ENCODE measurements around the gene CLPTM1L.
"Not testable (repeated sequence)": the region's sequence is repeated elsewhere in the genome, so short reads cannot be mapped to it uniquely, and the experiment has no call there.

Gene CLPTM1L

DNA sequence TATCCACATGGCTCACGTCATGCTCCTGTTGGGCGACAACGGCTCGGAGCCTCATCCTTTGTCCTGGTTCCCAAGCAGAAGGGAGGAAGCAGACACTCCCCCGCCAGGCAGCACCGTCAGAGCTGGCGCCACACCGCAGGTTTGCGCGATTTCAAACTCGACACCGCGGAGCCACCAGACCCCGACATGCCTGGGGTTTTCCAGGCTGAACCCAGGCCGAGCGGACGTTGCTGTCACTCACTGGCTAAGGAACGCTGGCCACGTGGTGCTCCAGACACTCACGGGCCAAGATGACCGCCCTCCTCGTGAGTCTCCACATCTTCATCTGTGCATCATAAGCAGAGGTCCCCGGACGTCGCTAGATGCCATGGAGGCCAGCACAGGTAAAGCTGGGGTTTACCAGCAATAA, 59.0 kb downstream of the CLPTM1L start:
- no peak for DNase-seq

DNA sequence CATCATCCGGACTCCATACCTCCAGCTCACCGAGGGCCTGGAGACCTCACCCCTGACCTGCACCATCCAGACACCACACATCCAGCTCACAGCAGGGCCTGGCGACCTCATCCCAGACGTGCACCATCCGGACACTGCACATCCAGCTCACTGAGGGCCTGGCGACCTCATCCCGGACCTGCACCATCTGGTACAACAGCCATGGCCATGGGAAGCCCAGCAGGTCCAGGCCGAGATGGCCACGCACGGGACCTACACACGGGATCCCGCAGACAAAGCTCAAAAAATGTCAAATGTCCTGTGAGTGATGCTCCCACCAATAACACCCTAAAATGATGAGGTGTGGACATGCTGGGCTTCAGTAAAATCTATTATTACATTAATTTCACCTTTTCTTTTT, 59.8 kb downstream of the CLPTM1L start:
- DNase-seq, result no peak

DNA sequence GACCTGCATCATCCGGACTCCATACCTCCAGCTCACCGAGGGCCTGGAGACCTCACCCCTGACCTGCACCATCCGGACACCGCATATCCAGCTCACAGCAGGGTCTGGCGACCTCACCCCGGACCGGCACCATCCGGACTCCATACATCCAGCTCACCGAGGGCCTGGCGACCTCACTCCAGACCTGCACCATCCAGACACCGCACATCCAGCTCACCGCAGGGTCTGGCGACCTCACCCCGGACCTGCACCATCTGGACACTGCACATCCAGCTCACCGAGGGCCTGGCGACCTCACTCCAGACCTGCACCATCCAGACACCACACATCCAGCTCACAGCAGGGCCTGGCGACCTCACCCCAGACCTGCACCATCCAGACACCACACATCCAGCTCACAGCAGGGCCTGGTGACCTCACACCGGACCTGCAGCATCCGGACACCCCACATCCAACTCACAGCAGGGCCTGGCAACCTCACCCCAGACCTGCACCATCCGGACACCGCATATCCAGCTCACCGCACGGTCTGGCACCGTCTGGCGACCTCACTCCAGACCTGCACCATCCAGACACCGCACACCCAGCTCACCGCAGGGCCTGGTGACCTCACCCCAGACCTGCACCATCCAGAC, 60.4 kb downstream of the CLPTM1L start:
- DNase-seq, result not testable (repeated sequence)

DNA sequence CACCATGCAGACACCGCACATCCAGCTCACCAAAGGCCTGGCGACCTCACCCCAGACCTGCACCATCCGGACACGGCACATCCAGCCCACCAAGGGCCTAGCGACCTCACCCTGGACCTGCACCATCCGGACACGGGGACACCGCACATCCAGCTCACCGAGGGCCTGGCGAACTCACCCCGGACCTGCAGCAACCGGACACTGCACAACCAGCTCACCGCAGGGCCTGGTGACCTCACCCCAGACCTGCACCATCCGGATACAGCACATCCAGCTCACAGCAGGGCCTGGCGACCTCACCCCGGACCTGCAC, 61.2 kb downstream of the CLPTM1L start:
- not testable (repeated sequence) for DNase-seq

DNA sequence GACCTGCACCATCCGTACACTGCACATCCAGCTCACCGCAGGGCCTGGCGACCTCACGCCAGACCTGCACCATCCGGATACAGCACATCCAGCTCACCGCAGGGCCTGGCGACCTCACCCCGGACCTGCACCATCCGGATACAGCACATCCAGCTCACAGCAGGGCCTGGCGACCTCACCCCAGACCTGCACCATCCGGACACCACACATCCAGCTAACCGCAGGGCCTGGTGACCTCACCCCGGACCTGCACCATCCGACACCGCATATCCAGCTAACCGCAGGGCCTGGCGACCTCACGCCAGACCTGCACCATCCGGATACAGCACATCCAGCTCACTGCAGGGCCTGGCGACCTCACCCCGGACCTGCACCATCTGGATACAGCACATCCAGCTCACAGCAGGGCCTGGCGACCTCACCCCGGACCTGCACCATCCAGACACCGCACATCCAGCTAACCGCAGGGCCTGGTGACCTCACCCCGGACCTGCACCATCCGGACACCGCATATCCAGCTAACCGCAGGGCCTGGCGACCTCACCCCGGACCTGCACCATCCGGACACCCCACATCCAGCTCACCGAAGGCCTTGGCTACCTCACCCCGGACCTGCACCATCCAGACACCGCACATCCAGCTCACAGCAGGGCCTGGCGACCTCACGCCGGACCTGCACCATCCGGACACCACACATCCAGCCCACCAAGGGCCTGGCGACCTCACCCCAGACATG, 61.7 kb downstream of the CLPTM1L start:
- not testable (repeated sequence) for DNase-seq

DNA sequence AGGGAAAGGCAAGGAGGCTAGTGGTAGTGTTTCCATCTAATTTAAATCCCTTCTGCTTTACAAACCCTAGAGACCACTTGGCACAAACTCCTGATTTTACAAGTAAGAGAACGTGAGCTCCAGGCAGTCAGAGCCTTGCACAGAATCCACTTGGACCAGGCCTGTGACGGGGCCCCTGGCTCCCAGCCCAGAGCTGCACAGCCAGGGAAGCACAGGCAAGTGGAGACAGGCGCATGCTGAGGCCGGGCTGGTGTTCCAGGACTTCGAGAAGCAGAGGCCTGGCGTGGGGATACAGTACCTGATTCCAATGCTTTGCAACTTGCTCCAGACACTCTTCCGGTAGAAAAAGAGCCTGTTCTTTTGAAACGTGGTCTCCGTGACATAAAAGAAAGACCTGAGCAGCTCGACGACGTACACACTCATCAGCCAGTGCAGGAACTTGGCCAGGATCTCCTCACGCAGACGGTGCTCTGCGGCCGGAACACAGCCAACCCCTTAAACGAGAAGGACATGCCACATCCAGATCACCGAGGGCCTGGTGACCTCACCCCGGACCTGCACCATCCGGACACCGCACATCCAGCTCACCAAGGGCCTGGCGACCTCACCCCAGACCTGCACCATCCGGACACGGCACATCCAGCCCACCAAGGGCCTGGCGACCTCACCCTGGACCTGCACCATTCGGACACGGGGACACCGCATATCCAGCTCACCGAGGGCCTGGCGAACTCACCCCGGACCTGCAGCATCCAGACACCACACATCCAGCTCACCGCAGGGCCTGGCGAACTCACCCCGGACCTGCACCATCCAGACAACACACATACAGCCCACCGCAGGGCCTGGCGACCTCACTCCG, 62.5 kb downstream of the CLPTM1L start:
- DNase-seq, result no peak

DNA sequence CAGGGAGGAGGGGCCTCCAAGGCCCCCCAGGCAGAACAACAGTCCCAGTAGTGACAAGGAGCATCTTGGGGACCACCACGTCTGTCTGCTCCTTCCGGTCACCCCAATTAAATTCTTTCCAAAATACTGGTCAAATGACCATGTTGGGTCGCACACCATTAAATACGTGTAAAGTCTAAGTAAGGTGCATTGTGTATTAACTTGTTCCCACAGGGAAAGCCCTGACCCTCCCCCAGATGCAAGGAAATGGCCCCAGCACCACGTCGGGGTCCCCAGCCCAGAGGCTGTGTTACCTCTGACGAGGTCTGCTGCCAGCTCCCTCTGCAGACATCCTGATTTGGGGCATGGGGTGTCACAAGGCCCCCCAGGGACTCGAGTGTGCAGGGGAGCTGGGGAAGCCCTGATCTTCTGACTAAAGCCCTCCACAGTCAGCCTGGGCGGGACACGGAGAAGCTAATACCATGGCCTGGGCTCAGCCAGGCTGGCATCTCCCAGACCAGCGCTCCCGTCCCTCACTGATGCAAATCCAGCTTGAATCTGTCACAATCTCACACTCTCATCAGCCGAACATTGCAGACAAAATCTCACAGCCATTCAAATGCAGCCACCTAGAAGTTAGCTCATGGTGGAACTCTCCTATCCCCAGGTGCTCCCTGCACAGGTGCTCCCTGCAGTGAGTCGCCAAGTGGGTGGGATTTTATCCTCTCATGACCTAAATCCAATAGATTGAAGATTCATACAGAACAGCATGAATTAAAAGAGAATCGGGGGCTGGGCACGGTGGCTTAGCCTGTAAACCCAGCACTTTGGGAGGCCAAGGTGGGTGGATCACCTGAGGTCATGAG, 63.6 kb downstream of the CLPTM1L start:
- DNase-seq, result no peak

DNA sequence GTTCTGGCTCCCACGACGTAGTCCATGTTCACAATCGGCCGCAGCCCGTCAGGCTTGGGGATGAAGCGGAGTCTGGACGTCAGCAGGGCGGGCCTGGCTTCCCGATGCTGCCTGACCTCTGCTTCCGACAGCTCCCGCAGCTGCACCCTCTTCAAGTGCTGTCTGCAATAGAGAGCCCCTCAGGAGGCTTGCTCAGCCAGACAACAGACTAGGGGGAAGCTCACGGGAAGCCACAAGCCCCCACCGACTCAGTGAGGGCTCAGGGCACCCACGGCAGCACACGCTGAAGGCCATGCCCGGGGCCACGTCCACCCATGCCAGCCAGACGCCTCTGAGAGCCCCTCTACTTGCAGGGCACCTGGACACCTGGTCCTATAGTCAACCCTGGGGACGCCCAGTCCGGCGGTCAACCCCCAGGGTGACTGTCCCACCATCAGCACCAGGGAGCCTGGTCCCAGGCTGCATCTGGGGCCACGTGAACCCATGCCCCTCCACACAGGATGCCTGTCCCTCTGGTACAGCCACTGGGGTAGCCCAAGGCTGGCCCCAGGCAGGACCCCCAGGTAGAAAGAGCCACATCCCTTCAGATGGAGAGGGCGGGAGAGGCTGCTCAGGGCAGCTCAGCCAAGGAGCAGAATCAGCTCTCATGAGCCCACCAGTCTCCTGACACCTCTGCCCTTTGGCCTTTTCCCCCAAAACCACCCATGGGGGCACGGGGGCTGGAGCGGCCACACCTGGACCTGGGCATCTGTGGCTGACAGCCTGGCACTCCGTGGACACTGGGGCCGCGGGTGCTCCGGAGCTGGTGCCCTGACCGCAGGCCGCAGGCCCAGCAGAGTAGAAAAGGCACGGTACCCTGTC, 64.5 kb downstream of the CLPTM1L start:
- DNase-seq, result no peak

DNA sequence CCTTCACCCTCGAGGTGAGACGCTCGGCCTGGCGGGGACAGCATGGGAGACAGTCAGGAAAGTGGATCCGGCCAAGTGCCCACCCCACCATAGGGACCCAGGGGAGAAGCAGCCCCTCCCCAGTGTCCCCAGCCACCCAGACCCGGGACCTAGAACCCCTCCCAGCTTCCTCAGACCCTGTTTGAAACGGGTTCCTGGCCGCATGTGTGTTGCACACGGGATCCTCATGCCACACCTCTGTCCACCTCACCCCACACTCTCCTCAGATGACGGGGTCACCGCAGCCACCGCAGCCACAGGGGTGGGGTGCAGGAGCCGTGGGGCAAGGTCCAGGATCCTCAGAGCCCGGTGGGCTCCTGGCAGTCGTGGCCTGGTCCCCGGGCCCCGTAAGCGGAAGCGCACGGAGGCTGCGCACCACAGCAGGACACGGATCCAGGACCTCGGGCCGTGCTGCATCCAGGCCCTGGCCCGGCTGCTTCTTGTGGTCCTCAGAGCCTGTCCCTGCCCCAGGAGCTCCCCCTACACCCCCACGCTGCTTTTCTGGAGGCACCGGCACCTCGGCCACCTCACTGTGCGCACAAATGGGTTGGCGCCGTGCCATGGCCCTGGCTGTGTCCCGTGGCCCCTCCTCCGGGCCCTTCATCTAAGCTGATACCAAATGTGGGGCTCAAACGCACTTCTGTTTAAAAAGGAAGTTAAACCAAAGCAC, 65.3 kb downstream of the CLPTM1L start:
- DNase-seq, result no peak

DNA sequence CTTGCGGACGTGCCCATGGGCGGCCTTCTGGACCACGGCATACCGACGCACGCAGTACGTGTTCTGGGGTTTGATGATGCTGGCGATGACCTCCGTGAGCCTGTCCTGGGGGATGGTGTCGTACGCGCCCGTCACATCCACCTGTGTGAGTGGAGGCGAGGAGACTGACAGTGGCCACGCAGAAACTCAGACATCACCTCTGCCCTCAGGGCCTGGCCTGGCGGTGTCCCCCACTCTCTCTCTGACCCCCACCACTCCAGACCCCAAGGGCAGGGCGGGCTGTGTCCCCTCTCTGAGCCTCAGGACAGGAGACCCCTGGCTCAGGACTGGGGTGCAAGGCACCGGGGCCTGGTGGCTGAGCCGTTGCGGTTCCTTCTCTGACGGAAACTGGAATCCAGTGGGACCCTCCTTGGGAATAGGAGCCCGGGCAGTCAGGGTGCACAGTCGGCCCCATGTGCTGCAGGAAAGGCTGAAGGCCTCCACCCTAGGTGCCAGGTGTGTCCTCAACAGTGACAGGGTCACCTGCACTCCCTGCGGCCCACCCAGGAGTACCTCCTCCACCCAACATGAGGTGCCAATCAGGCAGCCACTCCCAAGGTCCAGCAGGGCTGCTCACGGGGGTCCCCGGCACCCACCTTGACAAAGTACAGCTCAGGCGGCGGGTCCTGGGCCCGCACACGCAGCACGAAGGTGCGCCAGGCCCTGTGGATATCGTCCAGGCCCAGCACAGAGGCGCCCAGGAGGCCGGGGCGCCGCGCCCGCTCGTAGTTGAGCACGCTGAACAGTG, 66.0 kb downstream of the CLPTM1L start:
- no peak for DNase-seq

DNA sequence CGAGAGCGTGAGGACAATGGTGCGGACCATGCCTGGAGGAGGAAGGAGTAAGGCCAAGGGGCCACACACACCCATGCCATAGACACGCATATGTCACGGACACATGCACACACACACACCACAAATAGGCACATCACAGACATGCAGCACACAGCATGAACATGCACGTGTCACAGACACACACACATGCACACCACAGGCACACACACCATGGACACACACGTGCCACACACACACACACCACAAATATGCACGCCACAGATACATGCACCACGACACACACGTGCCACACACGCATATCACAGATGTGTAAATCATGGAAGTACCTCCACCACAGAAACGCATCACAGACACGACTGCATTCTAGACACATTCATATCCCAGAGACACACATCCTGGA, 66.7 kb downstream of the CLPTM1L start:
- no peak for DNase-seq

DNA sequence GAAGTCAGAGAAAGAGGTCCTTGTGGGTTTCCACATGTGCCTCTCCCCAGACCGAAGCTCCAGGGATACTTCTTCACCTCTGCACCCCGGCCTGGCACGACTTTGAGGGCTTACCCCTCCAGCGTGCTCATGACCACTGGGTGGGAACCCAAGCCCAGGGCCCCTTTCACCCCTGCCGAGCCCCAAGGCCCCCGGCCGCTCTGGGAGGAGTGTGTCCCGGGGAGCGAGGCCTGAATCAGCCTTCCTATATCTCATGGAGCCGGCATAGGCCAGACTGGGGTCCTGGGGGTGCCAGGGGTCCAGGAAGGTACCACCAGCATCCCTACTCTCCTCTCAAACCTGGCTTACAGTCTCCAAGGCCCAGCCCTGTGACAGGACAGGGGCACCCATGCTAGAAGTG, 67.1 kb downstream of the CLPTM1L start:
- no peak for DNase-seq

DNA sequence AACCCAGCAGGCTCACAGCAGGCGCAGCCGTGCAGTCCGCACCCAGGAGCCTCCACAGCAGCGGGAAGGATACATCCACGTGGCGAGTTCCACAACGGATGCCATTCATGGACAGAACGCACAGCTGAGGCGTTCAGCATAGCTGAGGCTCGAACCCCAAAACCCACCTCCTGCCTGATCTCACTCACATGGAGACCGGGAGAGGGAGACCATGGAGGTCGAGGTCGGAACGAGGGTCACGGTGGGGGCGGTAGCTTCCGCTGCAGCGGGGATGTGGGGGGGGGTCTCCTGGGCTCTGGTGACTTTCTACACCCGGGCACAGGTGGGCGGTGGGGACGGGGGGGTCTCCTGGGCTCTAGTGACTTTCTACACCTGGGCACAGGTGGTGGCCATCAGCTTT, 67.6 kb downstream of the CLPTM1L start:
- no peak for DNase-seq

DNA sequence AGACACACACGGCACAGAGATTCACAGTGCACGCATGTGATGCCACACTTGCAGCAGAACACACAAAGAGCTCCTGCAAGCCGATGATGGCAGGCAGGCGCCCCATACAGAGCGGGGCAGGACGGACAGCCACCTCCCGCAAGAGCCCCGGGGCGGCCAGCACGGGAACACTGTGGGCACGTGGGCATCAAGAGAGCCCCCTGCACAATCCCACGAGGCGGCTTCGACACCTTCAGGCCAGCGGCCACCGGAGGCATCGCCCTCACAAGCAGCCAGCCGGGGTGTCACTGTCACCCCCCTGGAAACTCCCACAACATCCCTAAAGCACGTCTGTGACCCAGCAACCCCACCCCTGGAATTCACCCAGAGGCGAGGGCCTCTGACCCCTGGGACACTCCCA, 68.0 kb downstream of the CLPTM1L start:
- DNase-seq, result no peak

DNA sequence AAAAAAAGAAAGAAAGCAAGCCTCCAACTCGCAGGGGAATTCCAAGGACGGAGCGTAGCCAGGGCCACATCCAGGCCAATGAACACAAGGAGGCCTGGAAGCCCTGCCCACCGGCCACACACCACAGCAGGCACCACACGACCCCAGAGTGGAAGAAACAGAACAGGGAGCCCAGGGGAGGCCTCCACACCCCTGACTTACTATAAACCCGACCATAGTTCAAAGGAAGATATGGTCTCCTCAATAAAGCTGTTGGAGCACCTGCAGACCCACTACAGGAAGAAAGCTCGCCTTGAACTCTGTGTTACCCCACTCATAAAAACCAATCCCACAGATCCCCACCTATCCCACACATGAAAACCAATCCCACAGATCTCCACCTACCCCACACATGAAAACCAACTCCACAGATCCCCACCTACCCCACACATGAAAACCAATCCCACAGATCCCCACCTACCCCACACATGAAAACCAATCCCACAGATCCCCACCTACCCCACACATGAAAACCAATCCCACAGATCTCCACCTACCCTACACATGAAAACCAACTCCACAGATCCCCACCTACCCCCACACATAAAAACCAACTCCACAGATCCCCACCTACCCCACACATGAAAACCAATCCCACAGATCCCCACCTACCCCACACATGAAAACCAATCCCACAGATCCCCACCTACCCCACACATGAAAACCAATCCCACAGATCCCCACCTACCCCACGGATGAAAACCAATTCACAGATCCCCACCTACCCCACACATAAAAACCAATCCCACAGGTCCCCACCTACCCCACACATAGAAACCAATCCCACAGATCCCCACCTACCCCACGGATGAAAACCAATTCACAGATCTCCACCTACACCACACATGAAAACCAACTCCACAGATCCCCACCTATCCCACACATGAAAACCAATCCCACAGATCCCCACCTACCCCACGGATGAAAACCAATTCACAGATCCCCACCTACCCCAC, 69.2 kb downstream of the CLPTM1L start:
- DNase-seq, result not testable (repeated sequence)

DNA sequence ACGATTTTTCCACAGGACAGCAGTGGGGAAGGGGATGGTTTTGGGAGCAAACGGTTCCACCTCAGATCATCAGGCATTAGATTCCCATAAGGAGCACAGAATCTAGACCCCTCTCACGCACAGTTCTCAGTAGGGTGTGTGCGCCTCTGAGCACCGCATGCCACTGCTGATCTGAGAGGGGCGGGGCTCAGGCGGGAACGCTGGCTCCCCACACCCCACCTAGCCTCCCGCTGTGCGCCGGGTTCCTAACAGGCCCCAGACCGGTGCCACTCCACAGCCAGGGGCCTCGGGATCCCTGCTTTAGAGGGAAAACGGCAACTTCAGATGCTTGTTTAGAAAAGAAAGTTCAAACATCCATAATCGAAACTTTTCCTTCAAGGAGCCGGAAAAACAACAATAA, 70.4 kb downstream of the CLPTM1L start:
- no peak for DNase-seq

DNA sequence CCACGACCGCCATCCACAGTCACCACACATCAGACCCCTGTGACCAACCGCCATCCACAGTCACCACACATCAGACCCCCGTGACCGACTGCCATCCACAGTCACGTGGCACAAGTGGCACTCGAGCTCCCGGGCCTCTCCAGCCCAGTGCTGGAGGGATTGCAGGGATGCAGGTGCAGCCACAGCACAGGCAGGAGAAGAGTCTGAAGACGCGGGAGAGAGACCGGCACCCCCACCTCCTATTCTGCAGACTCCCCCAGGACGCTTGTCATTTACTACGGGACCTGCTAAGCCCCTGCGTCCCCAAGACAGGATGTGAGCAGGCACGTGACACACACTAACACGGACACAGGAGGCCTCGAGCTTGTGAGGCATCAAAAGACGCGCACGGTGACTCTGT, 71.2 kb downstream of the CLPTM1L start:
- no peak for DNase-seq

DNA sequence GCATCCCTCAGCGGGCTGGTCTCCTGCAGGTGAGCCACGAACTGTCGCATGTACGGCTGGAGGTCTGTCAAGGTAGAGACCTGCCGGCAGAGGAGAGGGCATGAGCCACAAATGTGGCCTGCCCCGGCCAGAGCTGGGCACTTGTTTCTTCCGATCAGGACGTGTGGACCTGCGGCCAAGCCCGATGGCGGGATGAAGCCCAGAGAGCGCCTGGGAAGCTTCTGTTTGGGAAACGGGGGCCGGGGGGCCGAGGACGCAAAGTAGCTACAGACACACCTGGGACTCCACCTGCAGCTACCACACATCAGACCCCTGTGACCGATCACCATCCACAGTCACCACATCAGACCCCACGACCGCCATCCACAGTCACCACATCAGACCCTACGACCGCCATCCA, 72.7 kb downstream of the CLPTM1L start:
- no peak for DNase-seq
